Neural crest cell (in vitro differentiated cells): ENCODE results near the gene RALGDS. TPM values are rescaled to one million over a fixed set of nuclear protein-coding genes. Genes with fewer than 3 reads are reported as not detected.

Source experiments
- DNase-seq: peaks from one replicate; pipeline ENCODE4 v3.0.0; 2021; ENCODE audit warnings: low read depth, mixed read lengths, low spot score
- H3K27ac Mint-ChIP-seq: one replicate; pipeline ENCODE4 v1.8.0; 2021; ENCODE audit warnings: mild to moderate bottlenecking, mixed read lengths; ENCODE audit not compliant: unreplicated experiment
- H3K27me3 Mint-ChIP-seq: 2 replicates; pipeline ENCODE4 v1.8.0; 2021; ENCODE audit warnings: low read depth, mild to moderate bottlenecking, mixed read lengths
- H3K36me3 Mint-ChIP-seq: 2 replicates; pipeline ENCODE4 v1.8.0; 2021; ENCODE audit warnings: low read depth, mild to moderate bottlenecking, mixed read lengths
- H3K4me1 Mint-ChIP-seq: 2 replicates; pipeline ENCODE4 v1.8.0; 2021; ENCODE audit warnings: mixed read lengths
- H3K4me3 Mint-ChIP-seq: one replicate; pipeline ENCODE4 v1.8.0; 2021; ENCODE audit warnings: mild to moderate bottlenecking, mixed read lengths
- H3K9me3 Mint-ChIP-seq: 2 replicates; pipeline ENCODE4 v1.8.0; 2021; ENCODE audit warnings: mixed read lengths
- CTCF ChIP-seq: fragments of 200-600 bp; sonication (generic); conservative IDR thresholded peaks from 2 replicates; pipeline ENCODE4 v1.5.0; 2021; ENCODE audit warnings: antibody characterized with exemption, mild to moderate bottlenecking
- total RNA-seq: library from RNA; stranded (reverse); gene quantifications from 2 replicates; pipeline ENCODE4 v1.2.1, GENCODE V29; 2021

The RALGDS gene
- total RNA-seq, 1 donor from 2014 or later: 73.8 TPM

GRCh38 chr9:133167096-133167730 lies 46.2 kb upstream of the RALGDS start:
- Mint-ChIP-seq H3K36me3 (no peaks in the 10 kb centered on the region), H3K27ac (no peak overlapping the region), H3K27me3 (peaks cover 2% of the 10 kb centered on the region), H3K4me3 (no peak overlapping the region), H3K4me1 (peaks cover 5% of the 10 kb centered on the region), H3K9me3 (no peaks in the 10 kb centered on the region)
- no peak for DNase-seq
- no peak for TF ChIP-seq CTCF

GRCh38 chr9:133166392-133166791 lies 45.4 kb upstream of the RALGDS start:
- Mint-ChIP-seq H3K27ac (no peak overlapping the region), H3K4me1 (peaks cover 9% of the 10 kb centered on the region), H3K9me3 (no peaks in the 10 kb centered on the region), H3K27me3 (peaks cover 2% of the 10 kb centered on the region), H3K4me3 (no peak overlapping the region), H3K36me3 (no peaks in the 10 kb centered on the region)
- TF ChIP-seq CTCF: no peak
- DNase-seq: no peak

DNA sequence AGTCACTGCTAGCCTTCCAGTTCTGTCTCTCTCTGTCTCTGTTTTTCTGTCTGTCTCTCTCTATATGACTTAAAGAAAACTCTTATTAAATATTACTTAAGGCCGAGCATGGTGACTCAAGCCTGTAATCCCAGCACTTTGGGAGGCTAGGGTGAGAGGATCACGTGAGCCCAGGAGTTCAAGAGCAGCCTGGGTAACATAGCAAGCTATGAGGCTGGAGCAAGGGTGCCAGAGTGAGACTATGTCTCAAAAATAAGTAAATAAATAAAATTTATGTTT lies 44.4 kb upstream of the RALGDS start:
- Mint-ChIP-seq H3K27me3 (peaks cover 2% of the 10 kb centered on the region), H3K4me3 (no peak overlapping the region), H3K36me3 (no peaks in the 10 kb centered on the region), H3K27ac (no peak overlapping the region), H3K9me3 (no peaks in the 10 kb centered on the region), H3K4me1 (peaks cover 14% of the 10 kb centered on the region)
- TF ChIP-seq CTCF: no peak
- DNase-seq: no peak

DNA sequence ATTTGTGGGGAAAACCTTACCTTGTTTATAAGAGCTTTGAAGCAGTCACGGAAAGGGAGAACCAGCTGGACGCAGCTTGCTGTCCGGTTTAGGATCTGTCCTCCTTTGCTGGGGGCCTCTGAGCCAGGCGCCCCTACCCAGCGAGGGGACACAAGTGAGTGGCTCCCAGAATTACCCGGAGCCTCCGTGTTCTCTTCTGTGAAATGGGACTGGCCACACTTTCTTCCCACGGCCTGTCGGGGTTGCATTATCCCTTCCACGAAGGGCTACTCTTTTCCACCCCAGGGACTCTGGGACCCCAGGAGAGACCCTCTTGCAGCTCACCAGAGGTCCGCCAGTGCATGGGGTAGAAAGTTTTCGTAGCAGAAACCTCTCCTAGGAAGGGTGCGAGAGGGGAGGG lies 43.2 kb upstream of the RALGDS start:
- peaks cover 14% of the 10 kb centered on the region for H3K4me1 Mint-ChIP-seq
- H3K4me3 Mint-ChIP-seq: peak overlapping the region; percentile 59
- H3K27ac Mint-ChIP-seq: no peak overlapping the region
- H3K9me3 Mint-ChIP-seq: no peaks in the 10 kb centered on the region
- no peak for TF ChIP-seq CTCF
- peaks cover 2% of the 10 kb centered on the region for H3K27me3 Mint-ChIP-seq
- no peak for DNase-seq
- H3K36me3 Mint-ChIP-seq: no peaks in the 10 kb centered on the region

DNA sequence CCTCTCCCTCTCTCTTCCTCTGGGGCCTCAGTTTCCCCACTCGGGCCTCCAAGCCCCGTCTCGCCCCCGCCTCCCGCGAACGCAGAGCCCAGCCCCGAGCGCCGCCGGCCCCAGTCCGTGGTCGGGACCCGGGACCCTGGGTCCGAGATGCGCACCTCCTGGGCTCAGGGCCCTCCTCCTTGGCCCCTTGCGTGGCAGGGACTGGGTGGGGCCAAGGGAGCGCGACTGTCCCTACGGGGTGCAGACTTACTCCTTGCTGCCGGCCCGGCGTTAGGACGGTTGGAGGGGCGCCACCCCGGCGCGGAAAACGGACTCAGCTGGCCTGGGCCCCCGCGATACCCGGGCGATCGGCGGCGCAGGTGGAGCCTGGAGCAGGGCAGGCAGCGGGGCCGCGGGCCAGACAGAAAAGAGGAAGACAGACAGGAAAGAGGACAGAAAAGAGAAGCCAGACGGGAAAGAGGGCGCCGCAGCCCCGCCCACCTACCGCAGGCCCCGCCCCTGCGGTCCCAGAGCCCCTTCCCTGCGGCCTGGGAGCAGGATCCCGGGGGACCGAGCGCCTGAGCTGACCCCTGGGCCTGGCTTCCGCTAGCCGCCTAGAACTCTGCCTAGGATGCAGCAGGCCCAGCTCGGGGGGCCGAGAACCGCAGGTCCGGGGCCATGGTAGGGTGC lies 42.6 kb upstream of the RALGDS start, which contains the start of gene GBGT1:
Gene GBGT1 (minus strand): TSS at position 411 of the 669 bp plus-strand sequence. CDS start 1,502 bp downstream, outside the sequence.
- TF ChIP-seq CTCF: no peak
- Mint-ChIP-seq H3K27me3 (peaks cover 2% of the 10 kb centered on the region), H3K36me3 (no peaks in the 10 kb centered on the region), H3K27ac (no peak within 1 kb of the TSS), H3K4me3 (peak within 1 kb of the TSS; percentile 67), H3K4me1 (peaks cover 14% of the 10 kb centered on the region), H3K9me3 (no peaks in the 10 kb centered on the region)
- DNase-seq: peak; percentile 62
